ENCODE data around the gene SGSM1.

Gene SGSM1

DNA sequence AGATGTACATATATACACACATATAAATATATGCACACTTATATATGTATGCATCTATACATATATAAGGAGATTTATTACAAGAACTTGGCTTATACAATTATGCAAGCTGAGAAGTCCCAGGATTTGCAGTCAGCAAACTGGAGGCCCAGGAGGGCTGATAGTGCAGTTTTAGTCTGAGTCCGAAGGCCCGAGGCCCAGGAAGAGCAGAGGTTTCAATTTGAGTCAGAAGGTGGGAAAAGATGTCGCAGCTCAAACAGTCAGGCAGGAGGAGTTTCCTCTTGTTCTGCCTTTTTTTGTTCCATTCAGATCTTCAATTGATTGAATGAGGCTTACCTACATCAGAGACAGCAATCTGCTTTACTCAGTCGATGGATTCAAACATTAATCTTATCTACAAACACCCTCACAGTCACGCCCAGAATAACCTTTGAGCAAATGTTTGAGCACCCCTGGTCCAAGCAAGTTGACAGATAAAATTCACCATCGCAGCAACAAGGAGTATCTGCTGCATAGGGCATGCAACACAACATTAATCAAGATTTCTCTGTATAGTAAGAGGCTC lies 4.0 kb upstream of the SGSM1 start:
- FAIRE-seq (no peak), DNase-seq (ENCODE audit: extremely low spot score, insufficient read length, low read depth) (no peak)

GRCh38 chr22:24803064-24803542 lies 2.9 kb upstream of the SGSM1 start:
- peak; percentile 87 for FAIRE-seq
- peak; percentile 11 for DNase-seq (ENCODE audit: extremely low spot score, insufficient read length, low read depth)

DNA sequence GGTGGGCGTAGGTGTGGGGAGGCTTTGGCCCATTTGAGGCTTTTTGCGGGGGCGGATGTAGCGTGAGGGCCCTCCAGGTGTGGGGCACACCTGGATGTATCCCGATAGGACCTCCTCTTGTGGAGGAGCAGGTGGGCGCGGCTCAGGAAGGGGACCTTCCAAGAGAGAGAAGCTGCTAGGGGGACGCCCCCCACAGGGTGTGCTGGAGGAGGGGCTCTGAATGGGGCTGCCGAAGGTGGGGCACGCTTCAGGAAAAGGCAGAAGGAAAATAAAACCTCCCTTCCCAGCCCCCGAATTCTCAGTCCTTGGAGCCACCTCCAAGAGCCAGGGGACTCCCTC lies 621 bp downstream of the SGSM1 start:
- FAIRE-seq (no peak), DNase-seq (ENCODE audit: extremely low spot score, insufficient read length, low read depth) (no peak)

- FAIRE-seq (no peak), DNase-seq (ENCODE audit: extremely low spot score, insufficient read length, low read depth) (no peak)
Measured at GRCh38 chr22:24807284-24807950, 1.4 kb downstream of the SGSM1 start.

GRCh38 chr22:24809331-24809730 lies 3.3 kb downstream of the SGSM1 start:
- DNase-seq (ENCODE audit: extremely low spot score, insufficient read length, low read depth) (no peak), FAIRE-seq (no peak)

DNA sequence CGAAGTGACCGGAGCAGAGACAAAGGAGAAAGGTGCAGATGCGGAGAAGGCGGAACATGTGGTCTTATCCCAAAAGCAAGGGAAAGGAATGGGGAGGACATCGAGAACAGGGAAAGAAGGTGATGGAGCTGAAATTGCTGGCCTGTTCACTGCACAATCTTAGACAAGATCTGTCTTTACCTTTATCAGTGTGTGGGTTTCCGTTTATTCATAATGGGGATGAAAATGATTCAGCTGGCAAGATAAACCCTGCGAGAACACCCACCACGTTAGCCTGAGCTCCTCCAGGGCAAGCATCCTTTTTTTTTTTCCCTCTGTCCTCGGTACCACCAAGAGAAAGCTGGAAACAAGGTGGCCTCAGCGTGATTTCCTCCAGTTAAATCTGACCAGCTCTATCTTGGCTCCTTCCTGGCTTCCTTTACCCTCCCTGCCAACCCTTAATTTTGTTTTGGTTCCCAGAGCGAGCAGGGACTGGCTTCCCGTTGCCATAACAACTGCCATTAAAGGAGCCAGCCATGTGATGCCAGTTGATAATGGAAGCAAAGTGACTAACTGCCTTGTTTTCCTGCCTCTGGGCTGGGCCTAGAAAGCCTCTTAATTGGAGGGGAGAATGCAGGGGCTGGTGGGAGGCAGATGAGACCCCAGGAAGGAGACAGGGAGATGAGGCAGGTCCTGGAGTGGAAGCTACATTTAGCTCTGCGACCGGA lies 4.2 kb downstream of the SGSM1 start:
- DNase-seq (ENCODE audit: extremely low spot score, insufficient read length, low read depth) (no peak), FAIRE-seq (no peak)

DNA sequence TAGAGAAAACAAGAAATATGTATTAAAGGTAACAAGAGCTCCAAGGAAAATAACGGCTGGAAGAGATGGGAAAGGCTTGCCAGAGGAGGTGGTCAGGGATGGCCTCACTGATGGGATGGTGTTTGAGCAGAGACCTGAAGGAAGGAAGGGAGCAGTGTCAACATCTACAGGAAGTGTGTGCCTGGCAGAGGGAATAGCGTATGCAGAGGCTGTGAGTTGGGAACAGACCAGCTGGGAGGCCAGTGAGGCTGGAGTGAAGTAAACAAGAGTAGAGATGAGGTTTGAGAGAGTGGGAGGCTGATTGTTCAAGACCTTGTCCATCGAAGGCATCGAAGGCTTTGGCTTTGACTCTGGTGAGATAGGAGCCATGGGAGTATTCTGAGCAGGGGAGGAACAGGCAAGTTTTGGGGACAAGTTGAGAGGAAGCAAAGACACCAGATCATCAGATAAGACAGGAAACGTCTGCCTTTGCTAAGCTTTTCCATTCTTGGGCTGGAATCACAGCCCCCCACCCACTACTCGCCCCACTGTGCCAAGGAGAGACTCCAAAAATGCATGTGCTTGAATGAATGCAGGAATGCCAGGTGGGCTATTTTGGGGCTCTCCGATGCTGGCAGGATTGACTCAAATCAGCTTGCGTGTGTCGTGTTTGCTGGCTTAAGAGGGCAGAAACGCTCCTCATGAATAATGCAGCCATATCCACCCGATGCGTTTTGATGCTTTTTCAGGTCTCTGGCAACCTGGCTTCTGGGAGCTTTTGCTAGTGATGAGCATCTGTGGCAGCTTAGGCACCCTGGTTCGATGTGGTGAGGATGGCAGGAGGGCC lies 7.2 kb downstream of the SGSM1 start:
- DNase-seq (ENCODE audit: extremely low spot score, insufficient read length, low read depth) (no peak), FAIRE-seq (no peak)

GRCh38 chr22:24813861-24814770 lies 8.1 kb downstream of the SGSM1 start:
- DNase-seq (ENCODE audit: extremely low spot score, insufficient read length, low read depth), result no peak
- no peak for FAIRE-seq

GRCh38 chr22:24816806-24817205 lies 10.8 kb downstream of the SGSM1 start:
- FAIRE-seq, result no peak

GRCh38 chr22:24819487-24819886 lies 13.5 kb downstream of the SGSM1 start:
- FAIRE-seq, result no peak
- DNase-seq (ENCODE audit: extremely low spot score, insufficient read length, low read depth), result no peak

More at GRCh38 chr22:24816806-24817205, 10.8 kb downstream of the SGSM1 start:
- DNase-seq (ENCODE audit: extremely low spot score, insufficient read length, low read depth), result no peak

- FAIRE-seq (no peak), DNase-seq (ENCODE audit: extremely low spot score, insufficient read length, low read depth) (no peak)
Measured at GRCh38 chr22:24819911-24820461, 14.0 kb downstream of the SGSM1 start.

DNA sequence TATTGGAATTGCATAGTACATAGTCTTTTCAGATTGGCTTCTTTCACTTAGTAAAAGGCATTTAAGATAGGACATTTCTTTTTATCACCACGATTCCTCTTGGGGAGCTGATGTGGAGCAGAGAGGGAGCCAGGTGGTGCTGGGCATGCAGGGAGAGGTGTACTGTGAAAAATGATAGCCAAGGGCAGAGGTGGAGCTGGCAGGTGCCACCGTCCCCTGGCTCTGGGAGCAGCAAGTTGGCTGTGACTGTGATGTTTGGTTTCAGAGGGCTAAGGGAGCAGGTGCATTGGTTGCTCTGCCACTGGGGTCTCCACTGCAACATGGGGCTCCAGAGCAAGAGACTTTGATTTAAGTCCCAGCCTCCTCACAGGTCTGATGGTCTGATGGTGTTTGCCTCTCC lies 16.5 kb downstream of the SGSM1 start:
- DNase-seq (ENCODE audit: extremely low spot score, insufficient read length, low read depth) (no peak), FAIRE-seq (no peak)

DNA sequence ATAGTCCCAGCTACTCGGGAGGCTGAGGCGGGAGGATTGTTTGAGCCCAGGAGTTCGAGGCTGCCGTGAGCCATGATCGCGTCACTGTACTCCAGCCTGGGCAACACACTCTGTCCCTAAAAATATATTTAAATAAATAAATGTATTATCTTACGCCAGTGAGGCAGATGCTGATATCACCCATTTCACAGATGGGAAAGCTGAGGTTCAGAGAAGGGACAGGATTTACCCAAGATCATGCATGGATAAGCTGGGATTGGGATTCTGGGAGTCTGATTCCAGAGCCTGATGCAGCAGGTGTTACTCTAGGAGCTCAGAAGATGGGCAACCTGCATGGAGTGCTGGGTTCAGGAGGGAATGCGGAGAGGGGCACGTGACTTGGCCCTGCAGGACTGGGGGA lies 17.8 kb downstream of the SGSM1 start:
- FAIRE-seq (no peak), DNase-seq (ENCODE audit: extremely low spot score, insufficient read length, low read depth) (no peak)

GRCh38 chr22:24824250-24824649 lies 18.2 kb downstream of the SGSM1 start:
- DNase-seq (ENCODE audit: extremely low spot score, insufficient read length, low read depth), result no peak
- FAIRE-seq, result no peak

DNA sequence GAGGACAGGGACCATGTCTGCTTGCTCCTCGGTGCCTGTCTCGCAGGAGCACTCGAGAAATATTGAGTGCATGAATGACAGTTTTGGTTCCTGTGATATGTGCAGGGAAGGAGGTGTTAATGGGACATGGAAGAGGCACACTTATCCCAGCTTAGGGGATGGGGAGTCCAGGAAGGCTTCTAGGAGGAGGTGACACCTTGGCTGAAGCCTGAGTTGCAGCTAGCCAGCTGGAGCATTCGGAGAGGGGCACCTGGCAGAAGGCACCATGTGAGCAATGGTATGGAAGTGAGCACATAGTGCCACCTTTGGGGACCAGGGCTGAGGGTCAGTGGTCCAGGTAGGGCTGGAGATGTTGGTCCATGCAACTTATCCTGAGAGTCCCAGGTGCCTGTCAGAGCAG lies 18.9 kb downstream of the SGSM1 start:
- DNase-seq (ENCODE audit: extremely low spot score, insufficient read length, low read depth) (no peak), FAIRE-seq (no peak)

DNA sequence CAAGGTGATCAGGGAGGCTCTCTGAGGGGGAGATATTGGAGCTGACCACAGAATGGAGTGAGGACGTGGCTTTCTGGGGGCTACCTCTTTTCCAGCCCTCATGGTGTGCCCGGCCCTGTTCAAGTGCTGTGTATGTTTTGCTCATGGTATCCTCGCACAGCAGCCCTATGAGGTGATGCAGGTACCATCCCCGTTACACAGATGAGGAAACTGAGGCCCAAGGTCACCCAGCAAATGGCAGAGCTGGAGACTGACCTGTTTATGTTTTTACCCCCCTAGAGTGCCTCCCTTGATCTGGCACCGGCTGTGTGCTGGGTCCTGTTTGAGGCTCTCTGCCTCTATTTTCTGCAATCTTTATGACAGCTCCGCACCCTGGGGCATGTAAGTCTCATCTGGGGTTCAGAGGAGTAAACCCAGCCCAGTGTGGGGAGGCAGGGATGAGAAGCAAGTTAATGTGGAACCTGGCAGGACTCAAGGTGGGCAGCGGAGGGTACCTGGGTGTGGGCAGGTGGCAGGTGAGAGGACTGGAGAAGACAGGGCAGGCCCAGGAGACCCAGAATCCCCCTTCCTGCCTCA lies 20.8 kb downstream of the SGSM1 start:
- FAIRE-seq (no peak), DNase-seq (ENCODE audit: extremely low spot score, insufficient read length, low read depth) (no peak)

- FAIRE-seq (no peak), DNase-seq (ENCODE audit: extremely low spot score, insufficient read length, low read depth) (no peak)
Measured at GRCh38 chr22:24827296-24827695, 21.3 kb downstream of the SGSM1 start.

DNA sequence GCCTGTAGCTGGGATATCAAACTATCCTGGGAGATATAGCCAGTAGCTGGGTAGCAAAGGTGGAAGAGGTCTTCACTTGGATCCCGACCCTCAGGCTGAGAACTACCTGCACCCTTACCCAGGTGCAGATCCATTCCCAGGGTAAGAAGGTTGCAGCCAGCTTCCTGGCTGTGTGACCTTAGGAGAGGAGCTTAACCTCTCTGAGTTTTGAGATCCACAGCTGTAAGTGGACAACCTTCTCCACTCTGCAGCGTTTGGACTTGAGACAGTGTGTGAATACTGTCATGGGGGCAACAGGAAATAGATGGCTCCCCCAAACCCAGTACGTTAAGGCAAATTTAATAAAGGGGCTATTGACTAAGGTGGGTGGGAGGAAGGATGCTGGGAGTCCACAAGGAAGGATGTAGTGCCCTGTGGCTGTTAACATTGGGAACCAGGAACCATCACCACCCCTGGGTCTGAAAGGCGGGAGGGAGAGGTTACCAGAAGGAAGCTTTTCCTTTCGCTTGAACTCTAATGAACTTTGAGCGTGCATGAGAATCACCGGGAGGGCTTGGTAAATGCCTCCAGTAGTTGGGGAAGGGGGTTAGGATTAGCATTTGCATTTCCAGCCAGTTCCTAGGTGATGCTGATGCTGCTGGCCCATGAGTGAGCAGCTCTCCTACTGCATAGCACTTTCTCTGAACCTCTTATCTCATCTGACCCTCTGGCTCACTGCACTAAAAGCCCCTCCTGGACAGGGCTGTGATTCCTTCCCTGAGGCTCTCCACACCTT lies 24.4 kb downstream of the SGSM1 start:
- DNase-seq (ENCODE audit: extremely low spot score, insufficient read length, low read depth) (no peak), FAIRE-seq (no peak)

All from GM18507 (cell line).